Measurements from ENCODE around the gene USP33.

DNA sequence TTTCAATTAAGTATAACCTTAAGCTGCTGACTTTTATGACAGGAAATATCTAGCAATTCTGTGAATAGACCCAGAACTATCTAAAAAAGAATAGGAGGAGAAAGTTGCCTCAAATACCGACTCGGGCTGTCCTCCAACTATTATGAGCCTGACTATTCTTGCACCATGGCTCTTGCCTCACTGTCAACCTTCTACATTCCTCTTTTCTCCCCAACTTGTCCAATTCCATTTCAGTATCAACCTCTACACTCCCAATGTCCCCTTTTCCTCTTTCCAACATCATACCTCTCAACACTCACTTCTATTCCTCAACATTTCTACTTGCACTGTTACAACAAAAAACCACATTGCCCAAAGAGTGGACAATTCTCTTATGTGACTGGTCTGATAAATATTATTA is 79.5 kb downstream of the USP33 start:
- TF ChIP-seq, protein P1, sequence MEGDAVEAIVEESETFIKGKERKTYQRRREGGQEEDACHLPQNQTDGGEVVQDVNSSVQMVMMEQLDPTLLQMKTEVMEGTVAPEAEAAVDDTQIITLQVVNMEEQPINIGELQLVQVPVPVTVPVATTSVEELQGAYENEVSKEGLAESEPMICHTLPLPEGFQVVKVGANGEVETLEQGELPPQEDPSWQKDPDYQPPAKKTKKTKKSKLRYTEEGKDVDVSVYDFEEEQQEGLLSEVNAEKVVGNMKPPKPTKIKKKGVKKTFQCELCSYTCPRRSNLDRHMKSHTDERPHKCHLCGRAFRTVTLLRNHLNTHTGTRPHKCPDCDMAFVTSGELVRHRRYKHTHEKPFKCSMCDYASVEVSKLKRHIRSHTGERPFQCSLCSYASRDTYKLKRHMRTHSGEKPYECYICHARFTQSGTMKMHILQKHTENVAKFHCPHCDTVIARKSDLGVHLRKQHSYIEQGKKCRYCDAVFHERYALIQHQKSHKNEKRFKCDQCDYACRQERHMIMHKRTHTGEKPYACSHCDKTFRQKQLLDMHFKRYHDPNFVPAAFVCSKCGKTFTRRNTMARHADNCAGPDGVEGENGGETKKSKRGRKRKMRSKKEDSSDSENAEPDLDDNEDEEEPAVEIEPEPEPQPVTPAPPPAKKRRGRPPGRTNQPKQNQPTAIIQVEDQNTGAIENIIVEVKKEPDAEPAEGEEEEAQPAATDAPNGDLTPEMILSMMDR (IDR thresholded peaks at IDR 0.05; ENCODE audit: control extremely low read depth in 1 of 3, insufficient read depth in 1 of 3, low read depth in 1 of 3, low read length in 3 of 3): no peak
- TF ChIP-seq POLR2A (IDR thresholded peaks at IDR 0.05; ENCODE audit: control extremely low read depth in 1 of 2, low read depth in 2 of 2, low read length in 2 of 2) (no peak), TEAD4 (IDR thresholded peaks at IDR 0.05; ENCODE audit: low read depth, low read length) (no peak), JUN (IDR thresholded peaks at IDR 0.05; ENCODE audit: low read depth, low read length) (no peak), JUND (IDR thresholded peaks at IDR 0.05; ENCODE audit: low read length) (no peak), POLR2AphosphoS5 (IDR thresholded peaks at IDR 0.05; ENCODE audit: low read depth, low read length) (no peak), GTF2F1 (IDR thresholded peaks at IDR 0.05; ENCODE audit: borderline replicate concordance, low read depth, low read length) (no peak), CBX5 (IDR thresholded peaks at IDR 0.05; ENCODE audit: low read depth, low read length) (no peak), SIX5 (IDR thresholded peaks at IDR 0.05; ENCODE audit: low read depth, low read length) (no peak)

All from H1 (cell line).